Lung (tissue), 12 donors: ENCODE data around the gene MYOM1. TPM values are rescaled to one million over a fixed set of nuclear protein-coding genes. Genes with fewer than 3 reads are reported as not detected.

ENCODE experiments used
- ATAC-seq: fragments of 200-7000 bp; cut with Tn5 transposase; one replicate; pipeline ENCODE4 v1.9.1; 2020; ENCODE audit warnings: moderate number of reproducible peaks; ENCODE audit not compliant: insufficient read depth, low FRiP score
- DNase-seq, 3 donors: peaks; one replicate each; pipeline ENCODE4 v3.0.0-alpha.2; 2013 to 2017
- H3K27ac ChIP-seq, 2 donors: one replicate each; pipeline ENCODE4 v1.5.1; 2013; ENCODE audit warnings: mild to moderate bottlenecking in 2 of 2, moderate library complexity in 2 of 2, control low read depth in 1 of 2, inconsistent platforms in 1 of 2, low read depth in 1 of 2, low read length in 1 of 2
- H3K27me3 ChIP-seq, 3 donors: one replicate each; pipeline ENCODE4 v1.5.1; 2013; ENCODE audit warnings: low read length in 2 of 3; ENCODE audit not compliant: control insufficient read depth in 3 of 3, insufficient read depth in 3 of 3
- H3K36me3 ChIP-seq, 4 donors: one replicate each; pipeline ENCODE4 v1.5.1; 2013; ENCODE audit warnings: low read length in 4 of 4, mild to moderate bottlenecking in 1 of 4, moderate library complexity in 1 of 4; ENCODE audit not compliant: control insufficient read depth in 4 of 4, insufficient read depth in 4 of 4
- H3K4me1 ChIP-seq, 5 donors: one replicate each; pipeline ENCODE4 v1.5.1; 2013; ENCODE audit warnings: low read length in 5 of 5, mild to moderate bottlenecking in 2 of 5, moderate library complexity in 1 of 5; ENCODE audit not compliant: control insufficient read depth in 5 of 5, insufficient read depth in 5 of 5
- H3K4me3 ChIP-seq: one replicate; pipeline ENCODE4 v1.5.1; 2013; ENCODE audit warnings: mild to moderate bottlenecking, control low read depth, moderate library complexity
- H3K9ac ChIP-seq, 2 donors: one replicate each; pipeline ENCODE4 v1.5.1; 2013; ENCODE audit warnings: low read length in 2 of 2, control low read depth in 1 of 2; ENCODE audit not compliant: insufficient read depth in 1 of 2
- H3K9me3 ChIP-seq, 4 donors: one replicate each; pipeline ENCODE4 v1.5.1; 2013; ENCODE audit warnings: low read length in 3 of 4, mild to moderate bottlenecking in 1 of 4, moderate library complexity in 1 of 4; ENCODE audit not compliant: control insufficient read depth in 4 of 4, insufficient read depth in 3 of 4
- CTCF ChIP-seq: IDR thresholded peaks from 2 replicates; pipeline ENCODE4 v1.5.1; 2012; ENCODE audit warnings: mild to moderate bottlenecking; ENCODE audit errors: control extremely low read depth, extremely low read depth
- WGBS, 2 donors: extraction: QIAGEN DNeasy Blood & Tissue Kit; methylation state at CpG; one replicate each; pipeline ENCODE4 v1.1.7; 2013; 5-methylcytosine and 5-hydroxymethylcytosine counted together
- polyA plus RNA-seq, 2 donors: library from polyadenylated mRNA; stranded (reverse); fragments of 200-250 nt; gene quantifications; one replicate each; pipeline ENCODE4 v1.2.1, GENCODE V29; 2013
- total RNA-seq, 2 donors: library from RNA; depleted of rRNA in 1 of 2; stranded (reverse); fragments of >200 nt in 1 of 2; gene quantifications; one replicate each; pipeline ENCODE4 v1.2.1, GENCODE V29; 2014 to 2021
- donor health status: control.
- donor health status: control.
- donor health status: Bipolar disorder and iron deficiency.
- donor health status: healthy.
- donor health status: DM: yes; HTN: yes; CAD: no.

MYOM1 gene
- total and polyA plus RNA-seq, 4 donors, result 0.61 to 4.6 (median 1.3) TPM

GRCh38 chr18:3186678-3187658, 32.8 kb downstream of the MYOM1 start:
- Histone ChIP-seq H3K27me3 (no peaks in the 10 kb centered on the region), H3K4me3 (no peak overlapping the region), H3K9me3 (no peaks in the 10 kb centered on the region), H3K36me3 (peaks cover 0 to 16% (median under 1%) of the 10 kb centered on the region in 4 donors), H3K27ac (no peak overlapping the region), H3K4me1 (peaks cover 0 to 4% (median 0%) of the 10 kb centered on the region in 5 donors), H3K9ac (no peak overlapping the region)
- ATAC-seq, result no peak
- WGBS, 2 donors, result 87% methylated on average over 8 of the region's 8 CpGs
- DNase-seq, result peak in 2 of 3 donors; percentile 29 to 47
- no peak for TF ChIP-seq CTCF

GRCh38 chr18:3184275-3184963, 35.3 kb downstream of the MYOM1 start:
- DNase-seq (no peak), ATAC-seq (no peak)
- Histone ChIP-seq H3K27ac (no peak overlapping the region), H3K36me3 (peaks cover 0 to 14% (median under 1%) of the 10 kb centered on the region in 4 donors), H3K4me3 (no peak overlapping the region), H3K4me1 (peaks cover 0 to 7% (median under 1%) of the 10 kb centered on the region in 5 donors), H3K9me3 (no peaks in the 10 kb centered on the region), H3K27me3 (no peaks in the 10 kb centered on the region), H3K9ac (no peak overlapping the region)
- TF ChIP-seq CTCF, result no peak
- 75 to 80% methylated on average over 6 of the region's 6 CpGs for WGBS, 2 donors

GRCh38 chr18:3183103-3183717, 36.6 kb downstream of the MYOM1 start:
- Histone ChIP-seq H3K27me3 (no peaks in the 10 kb centered on the region), H3K9ac (no peak overlapping the region), H3K4me3 (no peak overlapping the region), H3K36me3 (peaks cover 0 to 12% (median under 1%) of the 10 kb centered on the region in 4 donors), H3K9me3 (no peaks in the 10 kb centered on the region), H3K4me1 (peaks cover 0 to 7% (median 3%) of the 10 kb centered on the region in 5 donors), H3K27ac (no peak overlapping the region)
- WGBS, 2 donors, result 95 to 96% methylated on average over 15 of the region's 15 CpGs
- ATAC-seq (no peak), DNase-seq (no peak)
- no peak for TF ChIP-seq CTCF
